SK-N-SH treated with all-trans-retinoic acid at 6 μM for 48 hours (cell line): ENCODE data around the gene SCN2A.
"Not testable (repeated sequence)": the region's sequence is repeated elsewhere in the genome, so short reads cannot be mapped to it uniquely, and the experiment has no call there.

Experiments
- ATAC-seq: fragments of 200-7000 bp; cut with Tn5 transposase; 3 replicates; pipeline ENCODE4 v1.9.1; 2020; ENCODE audit warnings: mild to moderate bottlenecking, moderate library complexity
- BACH2 ChIP-seq: fragments of 250-450 bp; sonication (Bioruptor Pico); IDR thresholded peaks from 2 replicates; pipeline ENCODE4 v1.9.0; 2021; ENCODE audit warnings: mild to moderate bottlenecking, borderline replicate concordance
- CREB5 ChIP-seq: fragments of 250-450 bp; sonication (Bioruptor Pico); IDR thresholded peaks from 2 replicates; pipeline ENCODE4 v1.5.1; 2020; ENCODE audit warnings: low read depth, mild to moderate bottlenecking, moderate library complexity
- CSDC2 ChIP-seq: fragments of 250-450 bp; sonication (Bioruptor Pico); IDR thresholded peaks from 2 replicates; pipeline ENCODE4 v1.5.0; 2020; ENCODE audit warnings: mild to moderate bottlenecking, moderate library complexity
- CSRNP3 ChIP-seq: fragments of 250-450 bp; sonication (Bioruptor Pico); IDR thresholded peaks from 2 replicates; pipeline ENCODE4 v1.5.1; 2021; ENCODE audit warnings: mild to moderate bottlenecking, moderate library complexity
- ESRRG ChIP-seq: fragments of 250-450 bp; sonication (Bioruptor Pico); IDR thresholded peaks from 2 replicates; pipeline ENCODE4 v1.6.1; 2021; ENCODE audit warnings: mild to moderate bottlenecking
- GLIS3 ChIP-seq: fragments of 250-450 bp; sonication (Bioruptor Pico); IDR thresholded peaks from 2 replicates; pipeline ENCODE4 v1.5.0; 2020; ENCODE audit warnings: mild to moderate bottlenecking, moderate library complexity
- ISL1 ChIP-seq: fragments of 250-450 bp; sonication (Bioruptor Pico); IDR thresholded peaks from 2 replicates; pipeline ENCODE4 v2.1.2; 2022; ENCODE audit warnings: mild to moderate bottlenecking, moderate library complexity
- OSR1 ChIP-seq: fragments of 250-450 bp; sonication (Bioruptor Pico); IDR thresholded peaks from 2 replicates; pipeline ENCODE4 v1.8.0; 2022; ENCODE audit warnings: moderate library complexity, mild to moderate bottlenecking, inconsistent platforms
- PATZ1 ChIP-seq: fragments of 250-450 bp; sonication (Bioruptor Pico); IDR thresholded peaks from 2 replicates; pipeline ENCODE4 v1.8.0; 2020; ENCODE audit warnings: mild to moderate bottlenecking, moderate library complexity, borderline replicate concordance
- POU6F1 ChIP-seq: fragments of 250-450 bp; sonication (Bioruptor Pico); IDR thresholded peaks from 2 replicates; pipeline ENCODE4 v1.8.0; 2021; ENCODE audit warnings: low read depth, mild to moderate bottlenecking, moderate library complexity, borderline replicate concordance
- PPARA ChIP-seq: fragments of 250-450 bp; sonication (Bioruptor Pico); IDR thresholded peaks from 2 replicates; pipeline ENCODE4 v1.5.0; 2020; ENCODE audit warnings: mild to moderate bottlenecking, borderline replicate concordance
- RARB ChIP-seq: fragments of 250-450 bp; sonication (Bioruptor Pico); IDR thresholded peaks from 2 replicates; pipeline ENCODE4 v1.8.0; 2021; ENCODE audit warnings: mild to moderate bottlenecking, moderate library complexity
- SNAI2 ChIP-seq: fragments of 250-450 bp; sonication (Bioruptor Pico); IDR thresholded peaks from 2 replicates; pipeline ENCODE4 v1.5.0; 2020; ENCODE audit warnings: mild to moderate bottlenecking, moderate library complexity
- TSHZ2 ChIP-seq: fragments of 250-450 bp; sonication (Bioruptor Pico); IDR thresholded peaks from 2 replicates; pipeline ENCODE4 v1.5.0; 2020; ENCODE audit warnings: mild to moderate bottlenecking, moderate library complexity
- ZC3H10 ChIP-seq: fragments of 250-450 bp; sonication (Bioruptor Pico); IDR thresholded peaks from 2 replicates; pipeline ENCODE4 v1.5.1; 2021; ENCODE audit warnings: mild to moderate bottlenecking, moderate library complexity
- ZFP3 ChIP-seq: fragments of 250-450 bp; sonication (Bioruptor Pico); IDR thresholded peaks from 2 replicates; pipeline ENCODE4 v1.5.0; 2020; ENCODE audit warnings: mild to moderate bottlenecking, moderate library complexity
- ZFP30 ChIP-seq: fragments of 450-650 bp; formaldehyde crosslinking; IDR thresholded peaks from 2 replicates; pipeline ENCODE4 v1.5.0; 2022; ENCODE audit warnings: mild to moderate bottlenecking, moderate library complexity
- ZNF565 ChIP-seq: fragments of 450-650 bp; formaldehyde crosslinking; conservative IDR thresholded peaks from 2 replicates; pipeline ENCODE4 v1.5.0; 2020; ENCODE audit warnings: low read depth, mild to moderate bottlenecking, moderate library complexity
- ZNF70 ChIP-seq: fragments of 450-650 bp; formaldehyde crosslinking; IDR thresholded peaks from 2 replicates; pipeline ENCODE4 v1.5.0; 2020; ENCODE audit warnings: mild to moderate bottlenecking, moderate library complexity
- ZNF8 ChIP-seq: fragments of 450-650 bp; formaldehyde crosslinking; IDR thresholded peaks from 2 replicates; pipeline ENCODE4 v1.5.0; 2020; ENCODE audit warnings: mild to moderate bottlenecking, moderate library complexity

Gene SCN2A

GRCh38 chr2:165391791-165392190, 152.6 kb downstream of the SCN2A start:
- no peak for TF ChIP-seq ZNF8
- no peak for TF ChIP-seq CREB5
- TF ChIP-seq ZFP3 (CRISPR knock-in tag), result no peak
- TF ChIP-seq GLIS3 (CRISPR knock-in tag), result no peak
- TF ChIP-seq RARB (CRISPR knock-in tag), result no peak
- no peak for TF ChIP-seq ISL1 (CRISPR knock-in tag)
- no peak for TF ChIP-seq BACH2 (CRISPR knock-in tag)
- TF ChIP-seq CSDC2 (CRISPR knock-in tag), result no peak
- TF ChIP-seq ZNF70 (CRISPR knock-in tag), result no peak
- TF ChIP-seq ZFP30 (CRISPR knock-in tag), result no peak
- no peak for TF ChIP-seq ZC3H10
- no peak for TF ChIP-seq ZNF565 (CRISPR knock-in tag)
- ATAC-seq, result no peak

- ATAC-seq, result not testable (repeated sequence)
Observed at GRCh38 chr2:165398603-165399002, 159.4 kb downstream of the SCN2A start.

- ATAC-seq, result peak; percentile 79
- TF ChIP-seq ZFP3 (CRISPR knock-in tag), result no peak
Observed at GRCh38 chr2:165401285-165401852, 162.2 kb downstream of the SCN2A start.

GRCh38 chr2:165402162-165402561, 162.9 kb downstream of the SCN2A start:
- no peak for TF ChIP-seq OSR1 (CRISPR knock-in tag)
- no peak for TF ChIP-seq ZC3H10
- TF ChIP-seq PPARA (CRISPR knock-in tag), result no peak
- TF ChIP-seq ZFP3 (CRISPR knock-in tag), result no peak
- no peak for TF ChIP-seq POU6F1
- TF ChIP-seq ESRRG, result no peak

GRCh38 chr2:165406173-165406572, 167.0 kb downstream of the SCN2A start:
- TF ChIP-seq ZC3H10 (no peak), ZNF70 (CRISPR knock-in tag) (no peak), ZNF565 (CRISPR knock-in tag) (no peak), CSDC2 (CRISPR knock-in tag) (no peak), TSHZ2 (CRISPR knock-in tag) (no peak), SNAI2 (CRISPR knock-in tag) (no peak), BACH2 (CRISPR knock-in tag) (no peak), PATZ1 (no peak), OSR1 (CRISPR knock-in tag) (no peak), ZFP3 (CRISPR knock-in tag) (no peak), CSRNP3 (no peak)
- peak; percentile 83 for ATAC-seq

More at GRCh38 chr2:165402162-165402561, 162.9 kb downstream of the SCN2A start:
- ATAC-seq, result no peak
